Fibroblast of pulmonary artery (primary cell): ENCODE results near the gene SLFN12.

Source experiments
- DNase-seq: peaks from one replicate; pipeline ENCODE4 v3.0.0-alpha.2; 2010; ENCODE audit warnings: low read depth
- H3K4me3 ChIP-seq: replicated peaks from 2 replicates; pipeline ENCODE4 v1.5.1; 2011; ENCODE audit warnings: low read depth, mild to moderate bottlenecking, control low read depth, low read length, moderate library complexity
- TF ChIP-seq, protein P1 (sequence below): IDR thresholded peaks from 2 replicates; pipeline ENCODE4 v1.5.1; 2011; ENCODE audit warnings: mild to moderate bottlenecking, control low read depth, low read length, inconsistent platforms; ENCODE audit errors: missing control alignments

The SLFN12 gene

GRCh38 chr17:35377706-35378105, 54.6 kb downstream of the SLFN12 start:
- H3K4me3 ChIP-seq: no peak overlapping the region
- TF ChIP-seq, protein P1, sequence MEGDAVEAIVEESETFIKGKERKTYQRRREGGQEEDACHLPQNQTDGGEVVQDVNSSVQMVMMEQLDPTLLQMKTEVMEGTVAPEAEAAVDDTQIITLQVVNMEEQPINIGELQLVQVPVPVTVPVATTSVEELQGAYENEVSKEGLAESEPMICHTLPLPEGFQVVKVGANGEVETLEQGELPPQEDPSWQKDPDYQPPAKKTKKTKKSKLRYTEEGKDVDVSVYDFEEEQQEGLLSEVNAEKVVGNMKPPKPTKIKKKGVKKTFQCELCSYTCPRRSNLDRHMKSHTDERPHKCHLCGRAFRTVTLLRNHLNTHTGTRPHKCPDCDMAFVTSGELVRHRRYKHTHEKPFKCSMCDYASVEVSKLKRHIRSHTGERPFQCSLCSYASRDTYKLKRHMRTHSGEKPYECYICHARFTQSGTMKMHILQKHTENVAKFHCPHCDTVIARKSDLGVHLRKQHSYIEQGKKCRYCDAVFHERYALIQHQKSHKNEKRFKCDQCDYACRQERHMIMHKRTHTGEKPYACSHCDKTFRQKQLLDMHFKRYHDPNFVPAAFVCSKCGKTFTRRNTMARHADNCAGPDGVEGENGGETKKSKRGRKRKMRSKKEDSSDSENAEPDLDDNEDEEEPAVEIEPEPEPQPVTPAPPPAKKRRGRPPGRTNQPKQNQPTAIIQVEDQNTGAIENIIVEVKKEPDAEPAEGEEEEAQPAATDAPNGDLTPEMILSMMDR: no peak
- no peak for DNase-seq

DNA sequence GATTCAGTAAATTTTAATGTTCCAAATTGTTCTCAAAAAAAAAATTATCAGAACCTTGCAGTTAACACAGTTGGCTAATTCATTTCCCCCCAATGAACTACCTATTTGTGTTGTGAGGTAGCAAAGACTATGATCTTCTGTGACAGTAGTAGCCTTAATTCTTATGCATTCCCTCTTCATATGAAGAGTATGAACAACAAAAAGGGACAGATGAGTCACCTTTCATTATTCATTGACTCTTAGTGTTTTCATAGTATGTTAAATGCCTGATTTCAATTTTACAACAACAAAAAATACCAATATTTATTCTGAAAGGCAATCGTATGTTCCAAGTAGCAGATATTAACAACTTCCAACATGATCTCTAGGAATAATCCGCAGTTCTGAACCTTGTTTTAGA, 55.2 kb downstream of the SLFN12 start:
- TF ChIP-seq, protein P1: no peak
- DNase-seq: no peak
- no peak overlapping the region for H3K4me3 ChIP-seq

- TF ChIP-seq, protein P1: no peak
- peak; percentile 29 for DNase-seq
- H3K4me3 ChIP-seq: no peak overlapping the region
These were observed 56.1 kb downstream of the SLFN12 start for GRCh38 chr17:35376245-35376644.

DNA sequence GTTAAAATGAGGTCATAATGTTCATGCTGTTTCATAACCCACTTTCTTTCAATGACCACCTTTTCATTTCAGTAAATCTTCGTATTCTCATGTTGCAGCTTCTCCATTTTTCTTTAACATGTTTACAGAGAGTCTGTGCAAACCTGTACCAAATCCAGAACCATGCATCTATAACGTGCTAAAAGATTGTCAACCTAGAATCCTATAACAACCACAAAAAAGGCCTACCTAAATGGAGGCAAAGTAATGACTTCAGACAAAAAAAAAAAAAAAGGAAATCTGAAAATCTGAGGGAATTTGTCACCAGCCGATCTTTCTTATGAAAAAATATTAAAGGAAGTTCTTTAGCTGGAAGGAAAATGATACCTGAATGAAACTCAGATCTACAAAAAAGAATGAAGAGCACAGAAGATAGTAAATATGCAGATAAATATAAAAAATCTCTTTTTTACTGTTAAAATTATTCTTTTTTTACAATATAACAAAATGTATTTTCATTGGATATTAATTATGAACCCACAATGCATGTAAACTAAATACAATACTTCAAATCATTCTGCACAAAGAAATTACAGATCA, 57.4 kb downstream of the SLFN12 start:
- peak overlapping the region; percentile 75 for H3K4me3 ChIP-seq
- TF ChIP-seq, protein P1: no peak
- DNase-seq: no peak

DNA sequence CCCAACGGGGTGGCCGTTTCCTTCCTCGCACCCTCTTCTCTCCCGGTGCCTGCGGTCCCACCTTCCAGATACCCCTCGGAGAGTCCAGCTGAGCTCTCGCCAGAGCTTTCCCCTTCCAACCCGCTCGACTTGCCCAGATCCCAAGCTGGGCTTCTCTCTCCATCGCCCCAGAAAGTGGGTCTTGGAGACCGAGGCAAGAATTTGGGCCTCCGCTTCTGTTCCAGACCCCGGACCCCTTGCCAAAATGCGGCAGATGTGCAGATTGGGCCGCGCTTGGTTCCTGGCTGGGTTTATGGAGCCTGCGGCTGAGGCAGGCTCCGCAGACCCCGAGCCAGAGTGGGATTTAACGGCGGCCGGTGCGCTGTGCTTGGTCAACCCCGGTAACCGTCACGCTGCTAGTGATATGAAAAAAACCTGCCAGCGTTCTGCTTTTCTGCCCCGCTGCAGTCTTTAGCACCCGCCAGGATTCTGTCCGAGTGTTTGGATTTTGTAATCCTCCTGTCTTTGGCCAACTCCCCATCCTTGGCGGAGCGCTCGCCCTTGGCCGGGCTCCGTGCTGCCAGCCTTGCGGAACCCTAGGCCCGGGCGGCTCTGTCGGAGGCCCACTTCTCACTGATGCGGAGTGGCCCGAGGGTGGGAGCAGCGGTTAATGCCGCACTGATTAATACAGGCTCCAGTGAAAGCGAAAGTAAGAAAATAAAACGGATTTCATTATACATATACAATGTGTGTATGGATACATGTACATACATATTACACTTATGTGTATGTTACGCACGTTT, 58.1 kb downstream of the SLFN12 start:
- DNase-seq: peak; percentile 70
- H3K4me3 ChIP-seq: peak overlapping the region; percentile 75
- TF ChIP-seq, protein P1: no peak

GRCh38 chr17:35373534-35373983, 58.7 kb downstream of the SLFN12 start, which contains the start of gene SLFN11:
Gene SLFN11, minus strand, starts transcription at chr17:35373621. Its CDS starts 9,814 bp downstream, at chr17:35363807.
- TF ChIP-seq, protein P1: no peak
- peak; percentile 93 for DNase-seq
- H3K4me3 ChIP-seq: peak within 1 kb of the TSS; percentile 75
